IMR-90 (cell line): ENCODE measurements around the gene ELMOD3.

Experiments used
- POLR2A ChIP-seq: IDR thresholded peaks from 2 replicates; pipeline ENCODE4 v1.6.1; 2012; ENCODE audit warnings: mild to moderate bottlenecking, low read depth, low read length
- RAD21 ChIP-seq: IDR thresholded peaks from 2 replicates; pipeline ENCODE4 v1.6.1; 2012; ENCODE audit warnings: low read length, improper control_type of control experiment
- RFX5 ChIP-seq: IDR thresholded peaks from 2 replicates; pipeline ENCODE4 v1.8.0; 2012; ENCODE audit warnings: low read depth, mild to moderate bottlenecking, low read length, moderate library complexity
- TF ChIP-seq, protein P1 (sequence below): conservative IDR thresholded peaks from 2 replicates; pipeline ENCODE4 v1.5.1; 2012; ENCODE audit warnings: mild to moderate bottlenecking, low read depth, low read length, improper control_type of control experiment

DNA sequence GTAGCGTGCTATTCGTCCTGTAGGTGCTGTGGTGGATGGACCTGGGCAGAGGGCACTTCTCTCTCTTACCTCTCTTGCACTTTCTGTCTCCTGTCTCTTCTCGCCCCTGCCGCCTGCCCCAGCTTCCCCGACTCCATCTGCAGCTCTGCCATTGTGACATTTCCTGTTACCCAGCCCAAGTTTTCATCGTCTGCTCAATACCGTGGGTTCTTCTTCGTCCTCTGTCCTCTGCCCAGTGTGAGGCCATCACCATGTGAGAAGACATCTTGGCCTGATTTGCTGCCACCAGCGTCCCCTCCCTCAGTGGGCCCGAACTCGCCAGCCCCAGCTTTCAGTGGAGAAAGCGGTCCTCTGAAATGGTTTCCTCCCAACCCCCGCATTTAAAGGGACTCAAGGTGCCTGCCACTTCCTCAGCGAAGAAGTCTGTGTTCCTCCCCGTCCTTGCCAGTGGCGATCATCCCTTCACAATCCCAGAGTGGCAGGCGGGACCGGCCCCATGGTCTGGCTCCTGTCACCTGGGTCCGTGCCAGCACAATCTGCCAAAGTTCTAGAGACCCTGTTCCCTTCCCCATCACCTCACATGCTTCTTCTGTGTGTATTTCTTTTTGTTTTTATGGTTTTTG, 44.8 kb upstream of the ELMOD3 start:
- TF ChIP-seq POLR2A (no peak), RAD21 (no peak), RFX5 (no peak)
- TF ChIP-seq, protein P1, sequence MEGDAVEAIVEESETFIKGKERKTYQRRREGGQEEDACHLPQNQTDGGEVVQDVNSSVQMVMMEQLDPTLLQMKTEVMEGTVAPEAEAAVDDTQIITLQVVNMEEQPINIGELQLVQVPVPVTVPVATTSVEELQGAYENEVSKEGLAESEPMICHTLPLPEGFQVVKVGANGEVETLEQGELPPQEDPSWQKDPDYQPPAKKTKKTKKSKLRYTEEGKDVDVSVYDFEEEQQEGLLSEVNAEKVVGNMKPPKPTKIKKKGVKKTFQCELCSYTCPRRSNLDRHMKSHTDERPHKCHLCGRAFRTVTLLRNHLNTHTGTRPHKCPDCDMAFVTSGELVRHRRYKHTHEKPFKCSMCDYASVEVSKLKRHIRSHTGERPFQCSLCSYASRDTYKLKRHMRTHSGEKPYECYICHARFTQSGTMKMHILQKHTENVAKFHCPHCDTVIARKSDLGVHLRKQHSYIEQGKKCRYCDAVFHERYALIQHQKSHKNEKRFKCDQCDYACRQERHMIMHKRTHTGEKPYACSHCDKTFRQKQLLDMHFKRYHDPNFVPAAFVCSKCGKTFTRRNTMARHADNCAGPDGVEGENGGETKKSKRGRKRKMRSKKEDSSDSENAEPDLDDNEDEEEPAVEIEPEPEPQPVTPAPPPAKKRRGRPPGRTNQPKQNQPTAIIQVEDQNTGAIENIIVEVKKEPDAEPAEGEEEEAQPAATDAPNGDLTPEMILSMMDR, result no peak
